ENCODE measurements around the gene BPIFB3.

DNA sequence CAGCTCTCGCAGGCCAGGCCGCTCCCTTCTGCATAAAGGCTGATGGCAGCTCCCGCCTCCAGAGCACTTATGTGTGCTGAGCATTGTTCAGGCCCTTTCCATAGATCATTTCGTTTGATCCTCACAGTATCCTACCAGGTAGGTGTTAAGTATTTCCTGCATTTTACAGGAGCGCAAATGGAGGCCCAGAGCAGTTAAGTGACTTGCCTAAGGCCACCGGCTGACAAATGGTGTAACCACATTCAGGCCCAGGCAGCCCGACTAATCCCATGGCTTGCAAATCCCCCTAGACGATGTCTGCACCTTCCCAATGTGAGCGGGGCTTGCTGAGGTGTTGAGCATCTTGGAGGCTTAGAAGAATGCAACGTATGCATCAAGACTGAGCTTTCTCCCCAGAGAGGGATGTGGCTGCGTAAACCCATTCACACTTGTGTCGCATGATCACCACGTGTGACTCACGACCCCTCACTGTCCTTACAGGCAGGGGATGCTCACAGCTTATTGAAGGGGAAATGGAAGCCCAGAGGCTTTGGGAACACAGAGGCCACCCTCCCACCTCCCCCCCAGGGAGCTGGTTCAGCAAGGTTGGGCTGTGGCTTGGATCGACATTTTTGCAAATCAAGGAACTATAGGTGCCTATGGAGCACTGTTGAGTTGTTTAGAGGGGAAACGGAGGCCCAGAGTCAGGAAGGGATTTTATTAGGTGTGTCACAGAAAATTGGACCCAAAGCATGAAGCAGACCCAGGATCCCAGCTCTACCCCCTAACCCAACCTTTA lies 39.2 kb upstream of the BPIFB3 start:
- TF ChIP-seq EZH2 (IDR thresholded peaks at IDR 0.05) (no peak), POLR2AphosphoS5 (IDR thresholded peaks at IDR 0.05; ENCODE audit: borderline replicate concordance, low read depth, low read length) (no peak)

Data from SK-N-MC (cell line).